Loucy (cell line): ENCODE results near the gene SGMS1.

Experiments used
- CTCF ChIP-seq: fragments of 200-600 bp; sonication (generic); conservative IDR thresholded peaks from 2 replicates; pipeline ENCODE4 v1.5.1; 2014; ENCODE audit warnings: mild to moderate bottlenecking, antibody characterized with exemption, low read length
- EZH2phosphoT487 ChIP-seq: fragments of 200-600 bp; IDR thresholded peaks from 2 replicates; pipeline ENCODE4 v1.6.1; 2018; ENCODE audit warnings: antibody characterized with exemption, mild to moderate bottlenecking, moderate library complexity, borderline replicate concordance

GRCh38 chr10:50653142-50653541, 29.4 kb upstream of the SGMS1 start:
- TF ChIP-seq CTCF (peak; percentile 64), EZH2phosphoT487 (no peak)
